Vagina (tissue), 2 donors: ENCODE data around the gene MIXL1. TPM values are rescaled to one million over a fixed set of nuclear protein-coding genes. Genes with fewer than 3 reads are reported as not detected.
"Not testable (repeated sequence)": the region's sequence is repeated elsewhere in the genome, so short reads cannot be mapped to it uniquely, and the experiment has no call there.

ENCODE experiments used
- DNase-seq, 2 donors: peaks; one replicate each; pipeline ENCODE4 v3.0.0-alpha.2; 2017; ENCODE audit errors: extremely low spot score in 2 of 2
- H3K27ac ChIP-seq: fragments of 200-600 bp; sonication (generic); one replicate; pipeline ENCODE4 v1.5.1; 2019
- H3K27me3 ChIP-seq: fragments of 200-600 bp; sonication (generic); one replicate; pipeline ENCODE4 v1.5.1; 2019
- H3K36me3 ChIP-seq, 2 donors: fragments of 200-600 bp; sonication (generic); one replicate each; pipeline ENCODE4 v1.5.1; 2017 to 2019
- H3K4me1 ChIP-seq: fragments of 200-600 bp; sonication (generic); one replicate; pipeline ENCODE4 v1.5.1; 2019
- H3K4me3 ChIP-seq, 2 donors: fragments of 200-600 bp; sonication (generic); 1 replicate in 1 of 2; 2 replicates in 1 of 2; pipeline ENCODE4 v1.5.1; 2016 to 2019
- H3K9me3 ChIP-seq: fragments of 200-600 bp; sonication (generic); one replicate; pipeline ENCODE4 v1.5.1; 2019
- POLR2A ChIP-seq, 2 donors: fragments of 450-650 bp; IDR thresholded peaks; one replicate each; pipeline ENCODE4 v1.6.1; 2017; ENCODE audit warnings: antibody characterized with exemption in 2 of 2, mild to moderate bottlenecking in 2 of 2, moderate library complexity in 2 of 2
- POLR2AphosphoS5 ChIP-seq, 2 donors: sonication (generic); formaldehyde crosslinking; IDR thresholded peaks; one replicate each; pipeline ENCODE4 v1.9.0; 2017; ENCODE audit warnings: antibody characterized with exemption in 2 of 2, mild to moderate bottlenecking in 2 of 2, low read depth in 1 of 2; ENCODE audit not compliant: insufficient read depth in 1 of 2
- intact Hi-C: fragments of 100-400 bp; cut with DNase I; formaldehyde crosslinking; loops from one replicate; pipeline ENCODE4 v1.15.1; 2023
- total RNA-seq: library from RNA; depleted of rRNA; stranded (reverse); fragments of >200 nt; gene quantifications from one replicate; pipeline ENCODE4 v1.2.3, GENCODE V29; 2016
- TF ChIP-seq, protein P1 (sequence below), 3 experiments: fragments of 450-650 bp in 2 of 3; fragments of 200-600 bp in 1 of 3; sonication (generic) in 1 of 3; IDR thresholded peaks; one replicate each; pipeline ENCODE4 v1.5.1; 2017 to 2019; ENCODE audit warnings: antibody characterized with exemption in 3 of 3, mild to moderate bottlenecking in 2 of 3, moderate library complexity in 2 of 3

MIXL1 gene
- total RNA-seq, 1 donor from 2014 or later, result not detected

DNA sequence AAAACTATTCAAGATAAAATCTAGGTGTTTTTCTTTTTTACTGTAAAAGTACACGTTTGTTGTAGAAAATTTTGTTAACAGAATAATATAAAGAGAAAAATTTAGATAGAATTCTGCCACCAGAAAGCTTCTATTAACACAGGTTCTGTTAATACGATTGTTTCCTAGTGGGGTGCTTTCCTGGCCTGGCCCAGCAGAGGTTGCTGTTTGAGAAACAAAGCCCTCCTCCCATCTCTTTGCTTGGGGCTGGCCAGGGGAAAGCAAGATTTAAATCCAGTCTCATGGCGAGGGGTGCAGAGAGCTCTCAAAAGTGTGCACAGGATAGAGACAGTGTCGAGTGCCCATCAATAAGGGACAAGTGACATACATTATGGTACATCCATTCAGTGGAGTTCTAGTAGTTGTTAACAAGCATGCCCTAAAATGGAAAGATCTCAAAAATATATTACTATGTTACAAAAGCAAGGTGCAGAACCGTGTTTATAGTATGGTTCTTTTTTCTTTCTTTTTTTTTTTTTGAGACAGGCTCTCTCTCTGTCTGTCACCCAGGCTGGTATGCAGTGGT lies 22.4 kb upstream of the MIXL1 start:
- TF ChIP-seq POLR2A (IDR thresholded peaks at IDR 0.05), result no peak
- no peak for TF ChIP-seq POLR2AphosphoS5 (IDR thresholded peaks at IDR 0.05; ENCODE audit: insufficient read depth in 1 of 2, low read depth in 1 of 2)
- Histone ChIP-seq H3K27ac (no peak overlapping the region), H3K36me3 (no peaks in the 10 kb centered on the region), H3K27me3 (no peaks in the 10 kb centered on the region), H3K4me1 (no peaks in the 10 kb centered on the region), H3K4me3 (no peak overlapping the region), H3K9me3 (no peaks in the 10 kb centered on the region)
- no peak for DNase-seq
- intact Hi-C loops, result no loop called here

DNA sequence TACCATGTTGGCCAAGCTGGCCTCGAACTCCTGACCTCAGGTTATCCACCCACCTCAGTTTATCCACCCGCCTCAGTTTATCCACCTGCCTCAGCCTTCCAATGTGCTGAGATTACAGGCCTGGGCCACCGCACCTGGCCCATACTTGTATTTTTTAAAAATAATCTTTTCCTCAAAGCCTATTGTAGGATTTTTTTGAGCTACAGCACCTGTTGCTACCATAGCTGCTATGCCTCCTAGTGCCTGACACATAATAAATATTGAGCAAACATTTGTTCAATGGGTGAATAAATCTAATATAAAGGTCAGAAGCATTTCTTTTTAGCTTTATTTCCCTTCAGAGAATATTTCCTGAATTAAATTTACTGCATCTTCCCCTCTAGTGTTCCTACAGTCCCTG lies 21.2 kb upstream of the MIXL1 start:
- Histone ChIP-seq H3K4me1 (no peaks in the 10 kb centered on the region), H3K27ac (no peak overlapping the region), H3K9me3 (no peaks in the 10 kb centered on the region), H3K4me3 (no peak overlapping the region), H3K27me3 (no peaks in the 10 kb centered on the region), H3K36me3 (no peaks in the 10 kb centered on the region)
- DNase-seq, result no peak
- TF ChIP-seq, protein P1, sequence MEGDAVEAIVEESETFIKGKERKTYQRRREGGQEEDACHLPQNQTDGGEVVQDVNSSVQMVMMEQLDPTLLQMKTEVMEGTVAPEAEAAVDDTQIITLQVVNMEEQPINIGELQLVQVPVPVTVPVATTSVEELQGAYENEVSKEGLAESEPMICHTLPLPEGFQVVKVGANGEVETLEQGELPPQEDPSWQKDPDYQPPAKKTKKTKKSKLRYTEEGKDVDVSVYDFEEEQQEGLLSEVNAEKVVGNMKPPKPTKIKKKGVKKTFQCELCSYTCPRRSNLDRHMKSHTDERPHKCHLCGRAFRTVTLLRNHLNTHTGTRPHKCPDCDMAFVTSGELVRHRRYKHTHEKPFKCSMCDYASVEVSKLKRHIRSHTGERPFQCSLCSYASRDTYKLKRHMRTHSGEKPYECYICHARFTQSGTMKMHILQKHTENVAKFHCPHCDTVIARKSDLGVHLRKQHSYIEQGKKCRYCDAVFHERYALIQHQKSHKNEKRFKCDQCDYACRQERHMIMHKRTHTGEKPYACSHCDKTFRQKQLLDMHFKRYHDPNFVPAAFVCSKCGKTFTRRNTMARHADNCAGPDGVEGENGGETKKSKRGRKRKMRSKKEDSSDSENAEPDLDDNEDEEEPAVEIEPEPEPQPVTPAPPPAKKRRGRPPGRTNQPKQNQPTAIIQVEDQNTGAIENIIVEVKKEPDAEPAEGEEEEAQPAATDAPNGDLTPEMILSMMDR (IDR thresholded peaks at IDR 0.05), result no peak
- no peak for TF ChIP-seq POLR2A (IDR thresholded peaks at IDR 0.05)
- intact Hi-C loops, result no loop called here

GRCh38 chr1:226202666-226203065 lies 20.8 kb upstream of the MIXL1 start:
- intact Hi-C loops, H3K27me3 ChIP-seq: not testable (repeated sequence)

GRCh38 chr1:226203240-226203639 lies 20.2 kb upstream of the MIXL1 start:
- no peaks in the 10 kb centered on the region for H3K4me1 ChIP-seq
- intact Hi-C loops, result no loop called here
- H3K27ac ChIP-seq, result no peak overlapping the region
- no peaks in the 10 kb centered on the region for H3K27me3 ChIP-seq
- no peaks in the 10 kb centered on the region for H3K9me3 ChIP-seq
- no peaks in the 10 kb centered on the region for H3K36me3 ChIP-seq
- H3K4me3 ChIP-seq, result no peak overlapping the region
- DNase-seq, result no peak
- TF ChIP-seq POLR2AphosphoS5 (IDR thresholded peaks at IDR 0.05; ENCODE audit: insufficient read depth in 1 of 2, low read depth in 1 of 2) (no peak), POLR2A (IDR thresholded peaks at IDR 0.05) (no peak)
- TF ChIP-seq, protein P1 (IDR thresholded peaks at IDR 0.05), result no peak

More at GRCh38 chr1:226202666-226203065, 20.8 kb upstream of the MIXL1 start:
- H3K4me3 ChIP-seq, DNase-seq, H3K9me3 ChIP-seq, H3K4me1 ChIP-seq, H3K36me3 ChIP-seq, H3K27ac ChIP-seq: not testable (repeated sequence)

GRCh38 chr1:226203655-226204054 lies 19.8 kb upstream of the MIXL1 start:
- H3K27ac ChIP-seq, result no peak overlapping the region
- no peaks in the 10 kb centered on the region for H3K4me1 ChIP-seq
- DNase-seq, result no peak
- H3K4me3 ChIP-seq, result no peak overlapping the region
- intact Hi-C loops, result no loop called here
- TF ChIP-seq POLR2AphosphoS5 (IDR thresholded peaks at IDR 0.05; ENCODE audit: insufficient read depth in 1 of 2, low read depth in 1 of 2) (no peak), POLR2A (IDR thresholded peaks at IDR 0.05) (no peak)
- TF ChIP-seq, protein P1 (IDR thresholded peaks at IDR 0.05), result no peak
- H3K27me3 ChIP-seq, result no peaks in the 10 kb centered on the region
- no peaks in the 10 kb centered on the region for H3K36me3 ChIP-seq
- H3K9me3 ChIP-seq, result no peaks in the 10 kb centered on the region

DNA sequence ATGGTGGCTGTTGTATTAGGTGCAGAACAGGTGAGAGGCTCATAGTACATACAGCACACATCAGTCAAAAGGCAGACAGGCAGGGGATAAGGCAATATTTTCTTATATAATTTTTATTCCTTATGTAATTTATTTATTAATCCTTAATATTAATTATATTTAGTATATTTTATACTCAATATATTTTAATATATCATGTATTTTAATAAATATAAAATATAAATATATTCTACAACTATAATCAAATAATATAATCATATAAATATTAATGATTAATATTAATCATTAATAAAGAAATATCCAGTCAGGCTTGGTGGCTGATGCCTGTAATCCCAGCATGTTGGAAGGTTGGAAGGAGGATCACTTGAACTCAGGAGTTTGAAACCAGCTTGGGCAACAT lies 19.3 kb upstream of the MIXL1 start:
- Histone ChIP-seq H3K4me1 (no peaks in the 10 kb centered on the region), H3K36me3 (no peaks in the 10 kb centered on the region), H3K27me3 (no peaks in the 10 kb centered on the region), H3K4me3 (no peak overlapping the region), H3K27ac (no peak overlapping the region), H3K9me3 (no peaks in the 10 kb centered on the region)
- no peak for DNase-seq
- TF ChIP-seq POLR2AphosphoS5 (IDR thresholded peaks at IDR 0.05; ENCODE audit: insufficient read depth in 1 of 2, low read depth in 1 of 2) (no peak), POLR2A (IDR thresholded peaks at IDR 0.05) (no peak)
- TF ChIP-seq, protein P1 (IDR thresholded peaks at IDR 0.05), result no peak
- intact Hi-C loops, result no loop called here
